Endothelial cell of hepatic sinusoid (primary cell): ENCODE data around the gene ADGRL4.

ENCODE experiments used
- in situ Hi-C: cut with HindIII; loops from 2 replicates; pipeline ENCODE4 v1.10.0; 2017; ENCODE audit warnings: low sequenced_read_pairs

The ADGRL4 gene

DNA sequence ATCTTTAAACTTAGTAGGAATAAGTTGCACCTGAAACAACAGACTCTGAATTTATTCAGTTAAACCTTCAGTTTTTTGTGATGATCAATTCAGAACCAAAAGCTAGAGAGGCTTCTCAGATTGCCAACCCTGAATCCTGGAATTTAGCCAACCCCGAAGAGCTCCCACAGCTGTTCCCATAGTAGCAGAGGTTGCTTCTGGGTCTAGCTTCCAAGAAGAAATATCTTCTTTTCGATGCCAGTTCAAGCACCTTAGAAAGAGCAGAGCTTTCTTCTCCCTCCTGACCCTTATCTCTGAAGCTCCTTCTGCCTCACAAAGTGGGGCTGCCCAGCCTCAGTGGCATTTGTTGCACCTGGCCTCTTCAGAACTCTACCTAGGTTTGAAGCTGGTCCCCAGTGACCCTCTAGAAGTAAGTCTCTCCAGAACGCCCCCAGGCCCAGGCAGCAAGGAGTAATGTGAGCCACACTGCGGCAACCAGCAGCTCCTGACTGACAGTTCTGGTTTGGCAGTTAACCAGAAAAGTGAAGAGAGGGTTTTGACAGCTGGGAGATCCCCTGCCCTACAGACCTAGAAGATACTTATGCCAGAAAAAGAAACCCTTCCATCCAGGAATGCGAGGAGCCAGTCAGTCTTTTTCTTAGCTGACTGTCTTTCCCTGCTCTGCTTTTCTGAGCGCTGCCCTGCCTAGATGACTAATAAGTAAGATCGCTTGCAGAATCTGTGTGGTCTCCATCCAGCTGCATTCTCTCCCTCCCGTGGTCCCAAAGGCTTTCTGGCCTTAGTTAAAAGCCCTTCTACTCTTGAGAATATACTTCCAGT, 165.9 kb downstream of the ADGRL4 start:
- in situ Hi-C loops, result no loop called here
